GM12875 (cell line): ENCODE results near the gene PDCD7.

Experiments
- H3K4me3 ChIP-seq: one replicate; pipeline ENCODE4 v1.5.1; 2011; ENCODE audit warnings: low read depth, low read length, control low read depth
- TF ChIP-seq, protein P1 (sequence below): IDR thresholded peaks from 2 replicates; pipeline ENCODE4 v1.5.1; 2011; ENCODE audit warnings: low read depth, mild to moderate bottlenecking, control low read depth, inconsistent platforms, low read length, moderate library complexity, borderline replicate concordance; ENCODE audit not compliant: insufficient read depth

PDCD7 gene

DNA sequence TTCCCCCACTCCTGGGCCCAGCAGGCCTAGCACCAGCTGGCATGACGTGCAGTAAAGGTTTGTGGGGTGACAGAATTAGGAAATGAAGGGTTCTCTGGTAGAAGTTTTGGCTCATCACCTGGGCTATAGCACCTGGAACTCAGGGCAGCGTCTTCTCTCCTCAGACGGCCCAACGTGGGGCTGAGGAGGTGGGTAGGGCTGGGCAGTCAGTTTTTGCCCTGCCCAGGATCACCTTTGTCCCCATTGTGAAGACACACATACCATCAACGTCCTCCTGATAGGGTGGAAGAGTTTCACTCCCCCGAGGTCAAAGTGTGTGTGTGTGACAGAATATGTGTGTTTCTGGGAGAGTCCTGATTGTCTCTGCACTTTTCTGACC lies 45.0 kb downstream of the PDCD7 start:
- TF ChIP-seq, protein P1, sequence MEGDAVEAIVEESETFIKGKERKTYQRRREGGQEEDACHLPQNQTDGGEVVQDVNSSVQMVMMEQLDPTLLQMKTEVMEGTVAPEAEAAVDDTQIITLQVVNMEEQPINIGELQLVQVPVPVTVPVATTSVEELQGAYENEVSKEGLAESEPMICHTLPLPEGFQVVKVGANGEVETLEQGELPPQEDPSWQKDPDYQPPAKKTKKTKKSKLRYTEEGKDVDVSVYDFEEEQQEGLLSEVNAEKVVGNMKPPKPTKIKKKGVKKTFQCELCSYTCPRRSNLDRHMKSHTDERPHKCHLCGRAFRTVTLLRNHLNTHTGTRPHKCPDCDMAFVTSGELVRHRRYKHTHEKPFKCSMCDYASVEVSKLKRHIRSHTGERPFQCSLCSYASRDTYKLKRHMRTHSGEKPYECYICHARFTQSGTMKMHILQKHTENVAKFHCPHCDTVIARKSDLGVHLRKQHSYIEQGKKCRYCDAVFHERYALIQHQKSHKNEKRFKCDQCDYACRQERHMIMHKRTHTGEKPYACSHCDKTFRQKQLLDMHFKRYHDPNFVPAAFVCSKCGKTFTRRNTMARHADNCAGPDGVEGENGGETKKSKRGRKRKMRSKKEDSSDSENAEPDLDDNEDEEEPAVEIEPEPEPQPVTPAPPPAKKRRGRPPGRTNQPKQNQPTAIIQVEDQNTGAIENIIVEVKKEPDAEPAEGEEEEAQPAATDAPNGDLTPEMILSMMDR = no peak
- H3K4me3 ChIP-seq = no peak overlapping the region

DNA sequence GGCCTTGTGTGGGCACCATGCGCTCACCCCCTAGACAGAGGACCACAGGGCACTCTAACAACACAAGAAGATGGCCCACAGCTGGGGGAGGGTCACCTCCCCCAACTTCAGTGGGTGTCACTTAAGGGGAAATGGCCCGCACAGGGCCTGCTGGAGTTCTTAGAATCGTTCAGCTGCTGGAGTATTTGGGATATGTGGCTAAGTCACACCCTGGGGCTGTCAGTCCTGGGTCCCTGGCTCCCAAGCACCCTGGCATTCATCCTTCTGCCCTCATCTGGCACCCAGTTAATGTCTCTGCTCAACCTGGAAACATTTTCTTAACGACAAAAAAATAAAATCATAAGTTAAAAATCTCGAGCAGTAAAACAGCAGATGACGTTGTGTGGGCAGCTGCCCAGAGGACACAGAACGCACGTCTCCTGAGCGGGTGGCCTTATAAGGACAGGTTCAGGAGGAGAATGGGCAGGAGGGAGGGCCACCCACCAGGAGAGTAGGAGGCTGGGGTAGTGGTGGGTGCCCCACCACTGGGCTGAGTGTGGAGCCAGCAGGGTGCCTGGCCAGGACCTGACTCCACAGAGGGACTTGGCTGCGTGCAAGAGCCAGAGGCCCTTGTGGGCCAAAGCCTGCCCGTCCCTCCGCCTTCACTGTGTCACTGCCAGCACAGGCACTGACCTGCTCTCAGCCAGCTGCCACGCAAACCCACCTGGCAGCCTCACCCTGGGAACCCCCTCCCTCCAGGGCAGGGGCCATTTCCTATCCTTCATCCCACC lies 45.5 kb downstream of the PDCD7 start:
- H3K4me3 ChIP-seq = no peak overlapping the region
- TF ChIP-seq, protein P1 = no peak

DNA sequence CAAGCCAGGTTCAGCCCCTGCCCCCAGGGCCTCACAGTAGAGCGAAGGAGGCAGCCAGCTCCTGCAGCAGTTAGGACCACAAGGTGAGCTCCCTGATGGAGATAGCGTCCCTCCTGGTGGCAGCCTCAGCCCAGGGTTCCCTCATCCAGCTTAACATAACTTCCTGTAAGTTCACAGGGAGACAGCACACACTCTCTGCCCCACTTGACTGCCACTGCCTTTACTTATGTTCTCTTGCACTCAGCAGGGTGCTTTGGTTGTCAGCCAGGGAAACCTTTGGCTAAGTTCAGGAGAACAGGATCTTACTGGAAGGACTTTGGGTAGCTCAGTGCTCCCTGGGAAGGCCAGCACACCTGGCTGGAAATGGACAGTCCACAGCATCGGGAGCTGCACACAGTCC lies 46.2 kb downstream of the PDCD7 start:
- TF ChIP-seq, protein P1 = no peak
- no peak overlapping the region for H3K4me3 ChIP-seq

DNA sequence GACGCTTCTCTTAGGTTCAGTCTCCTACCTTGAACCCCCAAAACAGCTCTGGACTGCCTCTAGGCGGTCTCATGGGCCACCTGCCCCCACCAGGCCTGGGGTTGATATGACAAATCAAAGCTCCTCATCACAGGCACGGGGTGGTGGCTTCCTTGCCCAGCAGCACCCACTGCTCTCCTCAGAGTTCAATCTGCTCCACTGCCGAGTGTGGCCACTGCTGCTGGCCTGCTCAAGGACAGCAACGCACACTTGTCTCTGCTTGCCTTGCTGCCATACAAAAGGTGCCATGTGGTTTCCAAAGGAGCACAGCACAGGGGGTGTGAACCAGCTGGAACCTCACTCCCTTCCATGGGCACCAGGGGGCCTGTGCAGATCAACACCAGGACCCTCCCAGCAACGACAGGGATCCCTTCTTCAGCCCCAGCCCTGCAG lies 46.9 kb downstream of the PDCD7 start:
- no peak overlapping the region for H3K4me3 ChIP-seq
- TF ChIP-seq, protein P1 = peak; percentile 28; the same call in 1 of the 2 replicates

DNA sequence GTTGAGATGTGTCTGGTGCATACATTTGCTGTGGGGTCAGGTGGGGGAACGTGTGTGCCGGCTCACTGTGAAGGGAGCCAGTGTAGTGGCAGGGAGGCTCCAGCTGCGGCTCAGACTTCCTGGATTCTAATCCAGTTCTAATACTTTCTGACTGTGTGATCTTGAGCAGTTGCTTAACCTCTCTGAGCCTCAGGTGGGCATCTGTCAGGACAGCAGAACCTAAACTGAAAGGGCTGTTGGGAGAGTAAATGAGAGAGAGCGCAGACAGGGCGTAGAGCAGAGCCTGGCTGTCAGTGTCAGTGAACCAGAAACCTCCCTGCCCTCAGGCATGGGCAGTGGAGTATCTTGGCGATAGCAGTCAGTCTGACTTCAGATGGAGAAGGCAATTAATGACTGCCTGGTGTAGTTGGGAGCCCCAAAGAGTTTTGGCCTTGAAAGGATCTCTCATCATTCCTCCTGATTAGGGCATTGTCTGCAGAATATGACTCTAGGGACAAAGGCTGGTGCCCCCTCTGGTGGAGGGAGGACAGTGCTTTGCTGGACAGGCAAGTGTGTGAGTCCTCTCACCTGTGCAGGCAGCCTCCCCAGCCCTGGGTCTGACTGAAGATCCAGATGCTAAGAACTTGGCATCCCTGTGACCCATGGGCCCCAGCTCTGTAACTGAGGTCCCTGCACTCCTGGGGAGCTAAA lies 47.5 kb downstream of the PDCD7 start:
- TF ChIP-seq, protein P1 = peak; percentile 43; the same call in 1 of the 2 replicates
- no peak overlapping the region for H3K4me3 ChIP-seq

- H3K4me3 ChIP-seq = no peak overlapping the region
- TF ChIP-seq, protein P1 = no peak
Measured at GRCh38 chr15:65085207-65085753, 48.3 kb downstream of the PDCD7 start.
